Muscle of leg (tissue), 11 donors: ENCODE measurements around the gene MRPL47. TPM values are rescaled to one million over a fixed set of nuclear protein-coding genes. Genes with fewer than 3 reads are reported as not detected.
A peak's percentile ranks its signal among the peaks of the same experiment; 100 is the strongest.

Experiments
- DNase-seq: peaks from one replicate; pipeline ENCODE4 v3.0.0; 2013
- H3K27ac ChIP-seq: one replicate; pipeline ENCODE4 v1.5.1; 2013; ENCODE audit warnings: mild to moderate bottlenecking, low read length, control low read depth
- H3K27me3 ChIP-seq: one replicate; pipeline ENCODE4 v1.6.1; 2013; ENCODE audit warnings: low read length; ENCODE audit not compliant: control insufficient read depth, insufficient read depth
- H3K36me3 ChIP-seq: one replicate; pipeline ENCODE4 v1.6.1; 2013; ENCODE audit warnings: low read length; ENCODE audit not compliant: control insufficient read depth, insufficient read depth
- H3K4me1 ChIP-seq: one replicate; pipeline ENCODE4 v1.6.1; 2013; ENCODE audit warnings: low read length; ENCODE audit not compliant: control insufficient read depth, insufficient read depth
- H3K4me3 ChIP-seq: one replicate; pipeline ENCODE4 v1.5.1; 2013; ENCODE audit warnings: low read length, control low read depth
- H3K9me3 ChIP-seq: replicated peaks from 2 replicates; pipeline ENCODE4 v1.6.1; 2013; ENCODE audit warnings: low read depth, low read length; ENCODE audit not compliant: control insufficient read depth
- WGBS: methylation state at CpG from one replicate; pipeline ENCODE4 v1.1.5; 2013; ENCODE audit warnings: missing lambda C conversion rate; ENCODE audit not compliant: insufficient coverage; 5-methylcytosine and 5-hydroxymethylcytosine counted together
- polyA plus RNA-seq, 8 donors: library from polyadenylated mRNA; unstranded; fragments of 120-200 nt; gene quantifications; one replicate each; pipeline versions ENCODE4 v1.2.1 to v1.2.3, GENCODE V29; 2013; ENCODE audit warnings: inconsistent platforms in 1 of 8, low replicate concordance in 1 of 8; ENCODE audit not compliant: insufficient read length in 8 of 8, insufficient read depth in 1 of 8
- total RNA-seq: library from RNA; stranded (reverse); fragments of 120-200 nt; gene quantifications from one replicate; pipeline ENCODE4 v1.2.4, GENCODE V29; 2013

The MRPL47 gene
- total and polyA plus RNA-seq, 9 donors = 38.7 to 47.0 (median 42.0) TPM

GRCh38 chr3:179630753-179631451, 26.5 kb upstream of the MRPL47 start:
- Histone ChIP-seq H3K27ac (no peak overlapping the region), H3K36me3 (no peaks in the 10 kb centered on the region), H3K27me3 (no peaks in the 10 kb centered on the region), H3K4me3 (no peak overlapping the region), H3K9me3 (no peaks in the 10 kb centered on the region), H3K4me1 (no peaks in the 10 kb centered on the region)
- WGBS = 83% methylated on average over 1 of the region's 3 CpGs
- DNase-seq = no peak

- H3K36me3 ChIP-seq = peaks cover 16% of the 10 kb centered on the region
- no peak overlapping the region for H3K4me3 ChIP-seq
- H3K27me3 ChIP-seq = no peaks in the 10 kb centered on the region
- WGBS = no CpG with 5 or more reads among the region's 3 CpGs
- H3K4me1 ChIP-seq = no peaks in the 10 kb centered on the region
- DNase-seq = no peak
- H3K9me3 ChIP-seq = no peaks in the 10 kb centered on the region
- H3K27ac ChIP-seq = no peak overlapping the region
Observed at GRCh38 chr3:179624451-179624850, 20.0 kb upstream of the MRPL47 start.

- no peaks in the 10 kb centered on the region for H3K9me3 ChIP-seq
- H3K4me3 ChIP-seq = no peak overlapping the region
- H3K27me3 ChIP-seq = no peaks in the 10 kb centered on the region
- H3K4me1 ChIP-seq = no peaks in the 10 kb centered on the region
- peaks cover 29% of the 10 kb centered on the region for H3K36me3 ChIP-seq
- WGBS = no CpG with 5 or more reads among the region's 2 CpGs
- no peak for DNase-seq
- no peak overlapping the region for H3K27ac ChIP-seq
Observed at GRCh38 chr3:179622023-179622422, 17.6 kb upstream of the MRPL47 start.

GRCh38 chr3:179615458-179616173, 11.2 kb upstream of the MRPL47 start:
- no peaks in the 10 kb centered on the region for H3K9me3 ChIP-seq
- no peak overlapping the region for H3K27ac ChIP-seq
- H3K36me3 ChIP-seq = peaks cover 16% of the 10 kb centered on the region
- H3K4me3 ChIP-seq = no peak overlapping the region
- DNase-seq = no peak
- no peaks in the 10 kb centered on the region for H3K27me3 ChIP-seq
- WGBS = no CpG with 5 or more reads among the region's 4 CpGs
- no peaks in the 10 kb centered on the region for H3K4me1 ChIP-seq

GRCh38 chr3:179613807-179614206, 9.4 kb upstream of the MRPL47 start:
- no CpG with 5 or more reads among the region's 2 CpGs for WGBS

GRCh38 chr3:179610066-179610465, 5.6 kb upstream of the MRPL47 start:
- peaks cover 8% of the 10 kb centered on the region for H3K4me1 ChIP-seq
- no peaks in the 10 kb centered on the region for H3K27me3 ChIP-seq
- H3K36me3 ChIP-seq = peaks cover 6% of the 10 kb centered on the region
- H3K4me3 ChIP-seq = no peak overlapping the region
- no CpG with 5 or more reads among the region's 4 CpGs for WGBS
- H3K9me3 ChIP-seq = no peaks in the 10 kb centered on the region
- H3K27ac ChIP-seq = no peak overlapping the region
- DNase-seq = no peak

More at GRCh38 chr3:179613807-179614206, 9.4 kb upstream of the MRPL47 start:
- no peaks in the 10 kb centered on the region for H3K4me1 ChIP-seq
- no peaks in the 10 kb centered on the region for H3K9me3 ChIP-seq
- no peak overlapping the region for H3K4me3 ChIP-seq
- no peak overlapping the region for H3K27ac ChIP-seq
- H3K36me3 ChIP-seq = peaks cover 18% of the 10 kb centered on the region
- DNase-seq = no peak
- no peaks in the 10 kb centered on the region for H3K27me3 ChIP-seq

- no peak overlapping the region for H3K4me3 ChIP-seq
- DNase-seq = peak; percentile 44
- H3K36me3 ChIP-seq = peaks cover 6% of the 10 kb centered on the region
- H3K4me1 ChIP-seq = peaks cover 9% of the 10 kb centered on the region
- H3K27me3 ChIP-seq = no peaks in the 10 kb centered on the region
- H3K27ac ChIP-seq = no peak overlapping the region
- WGBS = 80% methylated on average over 1 of the region's 6 CpGs
- no peaks in the 10 kb centered on the region for H3K9me3 ChIP-seq
Observed at GRCh38 chr3:179608931-179609720, 4.7 kb upstream of the MRPL47 start.

GRCh38 chr3:179606534-179607085, 2.2 kb upstream of the MRPL47 start:
- no peak overlapping the region for H3K4me3 ChIP-seq
- no peaks in the 10 kb centered on the region for H3K9me3 ChIP-seq
- no peak for DNase-seq
- H3K27ac ChIP-seq = no peak overlapping the region
- H3K4me1 ChIP-seq = peaks cover 12% of the 10 kb centered on the region
- 88% methylated on average over 1 of the region's 4 CpGs for WGBS
- H3K27me3 ChIP-seq = no peaks in the 10 kb centered on the region
- peaks cover 7% of the 10 kb centered on the region for H3K36me3 ChIP-seq

GRCh38 chr3:179603831-179604230, 607 bp downstream of the MRPL47 start:
- Histone ChIP-seq H3K9me3 (no peaks in the 10 kb centered on the region), H3K27ac (peak overlapping the region; percentile 97), H3K4me3 (peak overlapping the region; percentile 88), H3K4me1 (peaks cover 12% of the 10 kb centered on the region), H3K36me3 (peaks cover 15% of the 10 kb centered on the region), H3K27me3 (no peaks in the 10 kb centered on the region)
- WGBS = no CpG with 5 or more reads among the region's 3 CpGs
- no peak for DNase-seq

GRCh38 chr3:179603321-179603720, 1.1 kb downstream of the MRPL47 start:
- Histone ChIP-seq H3K27me3 (no peaks in the 10 kb centered on the region), H3K4me1 (peaks cover 12% of the 10 kb centered on the region), H3K9me3 (no peaks in the 10 kb centered on the region), H3K36me3 (peaks cover 20% of the 10 kb centered on the region), H3K27ac (no peak overlapping the region), H3K4me3 (no peak overlapping the region)
- no peak for DNase-seq
- WGBS = 83% methylated on average over 3 of the region's 4 CpGs
